ENCODE measurements around the gene SSRP1.

Gene SSRP1

DNA sequence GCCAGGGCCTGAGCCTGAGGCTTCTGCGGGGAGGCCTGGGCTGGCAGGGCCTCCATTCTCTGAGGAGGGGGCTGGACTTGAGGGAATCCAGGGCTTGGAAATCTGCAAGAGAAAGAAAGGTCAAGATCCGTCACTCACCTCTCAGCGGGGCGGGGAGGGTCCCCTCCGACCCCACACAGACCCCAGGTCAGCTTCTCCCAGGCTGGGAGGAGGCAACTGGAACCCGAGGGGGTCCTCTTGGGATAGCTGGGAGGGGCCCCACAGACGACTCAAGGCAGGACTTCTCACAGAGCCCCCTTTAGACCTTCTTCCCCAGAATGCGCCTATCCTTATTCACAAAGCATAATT, 21.9 kb downstream of the SSRP1 start:
- no peak for DNase-seq

DNA sequence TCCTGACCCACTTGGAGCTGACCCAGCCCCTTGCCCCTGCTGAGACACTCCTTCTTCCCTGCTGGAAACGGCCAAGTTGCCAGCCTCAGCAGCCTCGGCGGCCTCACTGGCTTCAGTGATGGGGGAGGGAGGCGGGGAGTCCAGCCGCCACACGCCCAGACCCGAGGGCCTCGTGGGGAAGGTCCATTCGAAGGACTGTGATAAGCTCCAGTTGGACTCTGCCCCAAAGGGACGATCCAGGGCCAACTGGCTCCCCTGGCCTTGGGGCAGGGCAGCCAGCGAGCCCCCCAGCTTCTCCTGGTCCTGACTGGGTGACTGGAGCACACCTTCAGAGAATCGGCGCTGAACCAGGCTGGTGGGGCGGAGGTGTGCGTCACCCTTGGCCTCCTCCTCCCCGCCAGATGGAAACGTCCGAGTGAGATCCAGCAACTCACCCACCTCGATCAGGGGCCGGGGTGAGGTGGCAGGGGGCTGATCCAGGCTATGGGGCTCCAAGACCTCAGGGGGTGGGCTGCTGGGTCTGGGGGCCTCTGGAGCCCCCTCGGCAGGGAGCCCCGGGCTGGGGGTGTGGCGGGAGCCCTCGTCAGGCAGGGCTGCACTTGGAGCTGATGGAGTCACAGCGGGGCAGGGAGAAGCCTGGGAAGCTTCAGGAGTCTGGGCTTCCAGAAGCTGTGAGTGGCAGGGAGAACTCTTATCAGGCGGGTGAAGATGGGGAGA, 22.5 kb downstream of the SSRP1 start:
- DNase-seq = no peak

DNA sequence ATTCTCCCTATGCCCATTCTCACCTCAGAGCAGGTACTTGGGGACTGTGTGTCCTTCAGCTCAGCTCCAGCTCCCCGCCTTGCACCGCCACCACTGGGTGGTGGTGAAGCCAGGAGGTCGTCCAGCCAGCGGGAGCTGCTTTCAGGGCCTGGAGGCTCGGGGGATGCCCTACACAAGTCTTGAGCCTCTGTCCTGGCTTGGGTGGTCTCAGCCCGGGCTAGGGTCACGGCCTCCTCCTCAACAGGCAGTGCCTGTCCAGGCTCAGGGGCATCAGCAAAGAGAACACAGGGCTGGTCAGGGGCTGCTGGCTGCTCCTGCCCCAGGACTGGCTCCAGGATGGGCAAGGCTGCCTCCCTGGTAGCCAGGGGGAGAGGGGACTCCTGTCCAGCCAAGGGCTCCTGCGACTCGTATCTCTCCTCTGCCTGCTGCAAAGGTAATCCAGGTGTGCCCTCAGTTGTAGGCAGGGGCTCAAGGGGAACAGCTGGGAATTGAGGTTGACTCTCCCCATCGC, 23.1 kb downstream of the SSRP1 start:
- DNase-seq = no peak

DNA sequence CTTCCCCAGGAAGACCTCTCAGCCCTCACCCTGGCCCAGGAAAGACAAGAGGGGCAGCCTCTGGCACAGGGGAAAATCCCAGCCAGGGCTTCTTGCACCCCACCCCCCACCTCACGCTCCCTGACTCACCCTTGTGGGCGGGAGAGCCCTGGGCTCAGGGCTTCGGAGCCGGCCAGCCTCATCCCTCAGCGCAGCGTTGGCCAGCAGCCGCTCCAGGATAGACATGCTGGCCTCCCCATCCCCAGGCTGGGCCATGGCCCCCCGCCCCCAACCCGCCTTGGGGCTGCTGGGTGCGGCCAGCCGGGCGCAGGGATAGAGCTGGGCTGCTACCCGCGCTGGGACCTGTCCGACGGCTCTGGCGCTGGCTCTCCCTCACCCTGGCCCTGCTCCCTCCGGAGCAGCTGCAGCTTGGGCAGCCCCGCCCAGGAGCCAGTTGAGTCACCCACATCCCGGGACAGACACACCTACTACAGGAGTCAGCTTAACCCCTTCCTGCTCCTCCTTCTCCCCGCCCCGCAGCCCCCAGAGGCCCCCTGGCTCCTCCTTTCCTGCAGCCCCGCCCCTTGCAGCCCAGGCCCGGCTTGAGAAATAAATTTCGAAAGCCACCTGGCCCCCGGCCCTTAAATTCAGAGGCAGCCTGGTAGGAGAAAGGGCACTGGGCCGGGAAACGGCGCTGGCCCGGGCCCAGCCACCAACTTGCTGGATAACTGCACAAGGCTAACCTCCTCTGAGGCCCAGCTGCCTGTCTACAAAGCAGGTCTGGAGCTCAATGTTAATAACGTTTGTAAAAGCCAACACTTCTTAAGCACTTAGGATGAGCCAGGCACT, 24.4 kb downstream of the SSRP1 start:
- DNase-seq = peak; percentile 65

DNA sequence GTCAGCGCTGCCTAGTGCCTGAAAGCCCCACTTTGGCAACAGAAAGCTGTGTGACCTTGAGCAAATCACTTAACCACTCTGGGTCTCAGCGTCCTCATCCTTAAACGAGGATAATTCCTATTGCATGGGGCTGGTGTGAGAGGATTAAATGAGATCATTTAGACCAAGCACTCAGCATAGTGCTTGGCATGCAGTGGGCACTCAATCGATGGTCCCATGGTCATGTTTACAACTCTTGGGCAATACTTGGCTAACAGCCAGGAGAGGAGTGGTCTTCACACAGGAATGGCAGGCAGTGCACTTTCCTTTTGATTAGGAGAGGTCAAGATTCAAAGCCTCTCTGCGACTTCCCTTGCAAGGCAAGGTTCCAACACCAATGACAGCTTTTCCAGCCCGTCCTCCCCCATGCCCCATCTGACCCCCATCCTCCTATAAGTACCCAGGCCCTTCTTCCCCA, 25.0 kb downstream of the SSRP1 start:
- no peak for DNase-seq

DNA sequence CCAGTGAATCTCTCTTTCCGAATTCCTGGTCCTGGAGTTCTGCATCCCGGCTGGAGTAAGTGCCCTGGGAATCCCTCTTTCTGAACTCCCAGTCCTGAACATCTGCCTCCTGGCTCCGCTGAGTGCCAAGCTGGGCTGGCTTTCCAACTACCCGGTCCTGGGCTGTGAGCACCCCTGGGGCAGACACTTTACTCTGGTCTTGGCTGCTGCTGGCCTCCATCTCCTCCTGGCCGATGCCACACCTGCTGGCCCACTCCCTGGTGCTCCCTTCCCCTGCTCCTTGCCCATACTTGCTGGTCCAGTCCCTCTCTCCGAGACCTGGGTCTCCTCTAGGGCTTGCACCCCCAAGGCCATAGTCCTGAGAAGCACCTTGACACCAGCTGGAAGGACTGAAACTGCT, 25.6 kb downstream of the SSRP1 start:
- no peak for DNase-seq

DNA sequence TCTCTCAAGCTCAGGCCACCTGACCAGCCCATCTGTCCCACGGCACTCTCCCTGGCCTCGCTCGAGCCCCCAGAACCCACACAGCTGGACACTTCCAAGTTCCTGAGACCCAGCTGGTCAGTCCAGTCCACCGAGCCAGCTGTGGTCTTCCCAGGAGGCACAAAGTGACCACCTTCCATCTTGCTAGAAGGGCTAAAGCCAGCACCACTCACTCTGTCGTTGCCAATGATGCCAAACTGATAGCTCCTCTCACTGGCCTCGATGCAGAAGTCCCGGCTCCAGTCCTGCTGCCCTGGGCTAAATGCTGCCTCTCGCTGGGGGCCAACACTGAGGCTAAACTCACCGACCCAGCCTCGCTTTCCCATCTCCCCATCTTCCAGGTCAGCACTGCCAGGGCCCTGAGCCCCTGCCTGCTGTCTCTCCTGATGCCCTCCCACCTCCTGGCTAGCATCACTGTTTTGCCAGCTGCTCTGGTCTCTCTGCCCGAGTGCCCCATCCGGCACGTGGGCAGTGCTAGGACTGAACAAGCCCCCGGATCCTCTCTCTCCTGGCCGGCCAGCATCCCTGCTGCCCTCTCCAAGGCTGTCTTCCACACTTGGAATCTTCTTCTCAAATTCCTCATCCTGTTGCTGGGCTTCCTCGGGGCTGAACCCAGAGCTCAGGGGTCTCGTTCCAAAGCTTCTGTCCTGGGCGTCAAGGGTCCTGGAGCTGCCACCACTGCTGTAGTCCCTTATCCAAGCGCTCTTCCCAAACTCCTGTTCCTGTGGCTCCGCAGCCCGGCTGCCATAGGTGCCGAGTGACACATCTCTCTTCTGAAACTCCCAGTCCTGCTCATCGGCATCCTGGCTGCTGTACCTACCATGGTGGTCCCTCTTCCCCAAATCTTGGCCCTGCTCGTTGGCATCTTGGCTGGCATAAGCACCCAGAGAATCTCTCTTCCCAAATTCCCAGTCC, 26.3 kb downstream of the SSRP1 start:
- DNase-seq = no peak

DNA sequence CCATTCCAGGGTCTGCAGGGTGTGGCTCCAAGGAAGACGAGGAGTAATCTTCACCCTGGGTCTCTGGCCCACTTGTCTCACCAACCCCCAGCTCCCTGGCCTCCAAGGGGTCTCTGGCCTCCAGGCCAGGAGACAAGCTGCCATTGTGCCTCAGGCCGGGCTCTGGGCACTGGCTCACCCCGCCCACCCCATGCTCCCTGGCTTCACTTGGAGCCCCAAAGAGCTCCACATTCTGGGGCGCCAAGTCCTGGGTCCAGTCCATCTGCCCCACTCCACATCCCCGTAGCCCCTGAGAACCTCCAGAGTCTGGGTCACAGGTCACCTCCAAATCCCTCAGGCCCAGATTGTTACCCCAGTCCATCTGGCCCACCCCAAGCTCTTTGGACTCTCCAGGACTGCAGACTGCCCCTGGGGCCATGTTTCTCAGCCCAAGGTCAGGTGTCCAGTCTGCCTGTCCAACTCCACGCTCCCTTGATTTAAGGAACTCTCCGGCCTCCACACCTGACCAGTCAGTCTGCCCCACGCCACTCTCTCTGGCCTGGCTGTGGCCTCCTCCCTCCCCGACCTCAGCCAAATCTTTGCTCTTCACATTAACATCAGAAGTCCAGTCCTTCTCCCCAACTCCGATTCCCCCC, 27.1 kb downstream of the SSRP1 start:
- no peak for DNase-seq

DNA sequence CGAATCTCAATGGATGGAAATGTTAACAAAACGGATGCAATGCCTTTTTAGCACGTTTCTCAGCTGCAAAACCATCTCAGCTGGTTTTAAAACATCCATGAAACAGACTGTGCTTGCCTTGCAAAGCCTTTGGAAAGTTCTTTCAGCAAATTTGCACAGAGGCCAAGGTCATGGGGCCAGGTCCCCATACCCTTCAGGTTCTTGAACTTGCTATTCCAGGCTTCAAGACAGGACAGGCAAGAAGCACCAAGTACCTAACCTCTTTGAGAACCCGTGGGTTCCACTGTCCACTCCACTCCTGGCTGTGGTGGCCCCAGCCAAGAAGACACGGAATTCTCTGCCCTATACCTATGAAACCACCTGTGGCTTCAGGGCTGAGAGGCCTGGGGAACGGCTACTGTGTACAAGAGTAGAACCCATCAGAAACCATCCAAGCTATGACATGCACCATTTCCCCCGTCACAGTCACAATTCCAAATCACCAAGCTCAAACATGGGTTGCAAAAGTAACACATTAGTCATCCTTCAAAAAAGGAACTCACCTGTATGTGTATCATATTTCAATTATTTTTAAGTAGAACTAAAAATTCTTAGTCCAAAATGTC, 27.9 kb downstream of the SSRP1 start:
- no peak for DNase-seq

DNA sequence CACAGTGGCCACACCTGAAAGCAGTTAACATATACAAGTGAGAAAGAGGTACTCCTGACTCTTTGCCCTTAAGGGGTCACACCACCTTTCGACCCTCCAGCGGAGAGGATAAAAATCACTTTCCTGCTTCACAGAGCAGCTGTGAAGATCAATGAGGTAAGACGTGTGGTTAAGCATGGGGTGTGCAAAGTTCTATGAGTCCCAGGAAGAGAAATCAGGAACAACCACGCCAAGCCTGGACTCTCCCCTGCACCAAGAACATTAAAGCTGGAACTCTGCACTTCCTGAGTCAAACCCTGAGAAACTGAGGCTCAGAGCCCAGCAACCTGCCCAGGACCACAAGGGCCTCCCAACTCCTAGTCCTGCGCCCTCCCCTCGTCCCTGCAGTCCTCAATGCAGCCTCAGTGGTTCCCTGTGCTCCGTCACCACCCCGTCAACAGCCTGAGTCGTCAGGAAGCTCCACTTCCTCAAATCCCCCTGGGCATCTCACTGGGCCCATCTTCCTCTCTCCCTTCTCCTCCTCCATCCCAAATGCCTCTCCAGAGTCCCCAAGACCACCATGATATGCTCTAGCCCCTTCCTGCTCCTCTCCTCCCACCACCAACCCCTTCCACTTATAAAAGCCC, 28.6 kb downstream of the SSRP1 start:
- DNase-seq = no peak

DNA sequence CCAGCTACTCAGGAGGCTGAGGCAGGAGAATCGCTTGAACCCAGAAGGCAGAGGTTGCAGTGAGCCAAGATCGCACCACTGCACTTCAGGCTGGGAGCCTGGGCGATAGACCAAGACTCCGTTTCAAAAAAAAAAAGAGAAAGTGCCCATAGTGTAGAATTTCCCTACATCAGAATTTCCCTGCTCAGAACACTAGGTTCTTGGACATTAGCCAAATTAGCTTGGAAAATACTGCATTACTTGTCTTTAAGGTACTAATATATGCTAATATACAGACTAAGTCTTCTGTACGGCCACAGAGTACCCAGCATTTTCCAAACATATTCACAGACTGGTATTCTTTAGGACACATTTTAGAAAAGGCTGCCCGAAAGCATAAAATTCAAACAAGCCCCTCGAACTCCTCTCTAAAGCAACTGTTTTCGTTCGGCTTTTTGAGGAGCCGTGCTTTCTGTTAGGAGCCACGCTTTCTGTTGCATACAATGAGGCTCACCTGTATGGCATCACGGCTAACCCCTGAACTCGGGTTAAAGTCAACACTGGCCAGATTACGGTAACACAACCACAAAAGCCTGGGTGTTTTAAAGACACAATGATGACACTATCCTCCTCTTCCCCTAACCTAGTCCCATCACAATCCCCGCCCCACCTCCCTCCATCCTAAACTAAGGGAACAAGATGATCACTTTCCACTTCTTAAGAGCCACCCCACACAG, 29.4 kb downstream of the SSRP1 start:
- no peak for DNase-seq

DNA sequence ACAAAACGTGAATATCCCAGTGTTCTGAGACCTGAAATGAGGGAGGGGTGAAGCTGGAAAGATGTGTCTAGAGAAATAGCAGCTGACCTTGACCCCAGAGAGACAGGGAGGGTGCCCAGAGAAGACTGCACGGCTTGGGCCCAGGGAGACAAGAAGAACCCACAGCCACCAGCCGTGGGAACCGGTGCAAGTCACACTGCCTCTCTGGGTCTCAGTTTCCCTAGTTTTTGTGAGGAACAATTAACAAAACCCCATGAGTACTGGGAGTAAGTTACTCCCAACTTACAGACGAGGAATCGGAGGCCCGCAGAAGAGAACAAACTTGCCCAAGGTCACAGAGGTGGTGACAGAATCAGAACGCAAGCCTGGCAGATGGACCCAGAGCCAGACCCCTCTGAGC, 30.2 kb downstream of the SSRP1 start:
- no peak for DNase-seq

DNA sequence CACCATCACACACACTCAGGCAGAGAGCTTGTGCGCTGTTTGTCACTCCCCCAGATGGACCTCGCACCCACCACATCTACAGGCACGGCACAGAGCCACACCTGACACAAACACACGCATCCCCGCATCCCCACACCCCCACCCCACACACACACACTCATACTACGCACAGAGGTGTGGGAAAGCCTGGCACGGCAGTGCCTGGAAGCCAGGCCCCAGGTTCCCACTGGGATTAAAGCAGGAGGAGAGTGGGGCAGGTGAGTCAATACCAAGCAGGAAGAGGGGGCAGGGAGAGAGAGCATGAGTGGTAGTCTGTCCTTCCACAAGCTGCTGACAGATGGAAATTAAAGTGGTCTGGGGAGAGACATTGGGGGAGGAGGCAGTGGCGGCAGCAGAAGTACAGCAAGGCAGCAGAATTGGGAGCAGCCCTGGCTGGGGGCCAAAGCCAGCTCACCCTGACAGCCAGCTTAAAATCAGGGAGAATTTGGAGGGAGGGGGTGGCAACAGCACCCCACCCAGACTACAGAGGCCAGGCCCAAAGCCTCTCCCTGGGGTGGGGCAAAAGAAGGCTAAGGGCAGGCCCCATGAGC, 31.6 kb downstream of the SSRP1 start:
- DNase-seq = no peak

DNA sequence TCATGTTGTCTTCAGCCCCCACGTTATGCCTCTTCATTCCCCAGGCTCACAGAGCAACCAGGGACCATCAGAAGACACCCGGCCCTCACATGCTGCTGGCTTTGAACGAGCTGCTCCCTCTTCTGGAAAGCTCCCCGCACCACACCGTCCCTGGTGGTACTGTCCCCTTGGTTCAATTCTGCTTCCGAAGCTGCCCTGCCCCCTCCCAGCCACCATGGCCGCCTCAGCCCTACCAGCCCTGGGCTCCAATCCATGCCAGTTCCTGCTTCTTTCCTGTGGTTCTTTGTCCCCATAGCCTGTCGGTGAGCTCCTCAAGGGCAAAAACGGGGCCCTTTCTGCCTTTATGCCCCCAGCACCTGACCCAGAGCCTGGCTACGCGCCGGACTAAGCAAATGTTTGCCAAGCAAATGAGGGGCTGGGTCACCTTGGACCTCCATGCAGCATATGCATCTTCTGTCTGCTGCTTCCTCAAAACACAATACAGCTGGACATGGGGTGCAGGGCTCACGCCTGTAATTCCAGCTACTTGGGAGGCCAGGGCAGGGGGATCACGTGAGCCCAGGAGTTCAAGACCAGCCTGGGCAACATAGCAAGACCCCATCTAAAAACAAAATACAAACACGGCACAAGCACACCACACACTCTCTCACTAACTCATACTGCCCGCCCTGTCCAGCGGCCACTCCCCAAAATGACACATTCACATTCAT, 32.3 kb downstream of the SSRP1 start:
- no peak for DNase-seq

DNA sequence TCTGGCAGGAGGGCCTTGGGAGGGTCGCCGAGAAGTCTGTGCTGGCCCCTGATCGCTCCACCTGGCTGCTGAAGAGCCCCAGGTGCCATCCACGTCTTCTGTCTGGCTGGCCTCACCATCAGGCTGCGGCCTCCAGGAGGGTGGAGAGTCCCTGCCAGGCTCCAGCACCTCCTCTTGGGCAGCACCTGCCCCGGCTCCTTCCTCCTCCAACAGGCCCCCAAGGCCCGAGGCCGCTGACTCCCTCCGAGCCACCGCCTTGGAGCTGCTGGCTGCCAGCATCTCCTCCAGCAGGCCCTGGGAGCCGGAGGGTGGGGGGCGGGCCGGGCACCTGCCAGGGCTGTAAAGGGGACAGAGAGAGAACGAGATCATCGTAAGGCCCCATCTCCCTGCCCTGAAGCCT, 33.2 kb downstream of the SSRP1 start:
- no peak for DNase-seq

DNA sequence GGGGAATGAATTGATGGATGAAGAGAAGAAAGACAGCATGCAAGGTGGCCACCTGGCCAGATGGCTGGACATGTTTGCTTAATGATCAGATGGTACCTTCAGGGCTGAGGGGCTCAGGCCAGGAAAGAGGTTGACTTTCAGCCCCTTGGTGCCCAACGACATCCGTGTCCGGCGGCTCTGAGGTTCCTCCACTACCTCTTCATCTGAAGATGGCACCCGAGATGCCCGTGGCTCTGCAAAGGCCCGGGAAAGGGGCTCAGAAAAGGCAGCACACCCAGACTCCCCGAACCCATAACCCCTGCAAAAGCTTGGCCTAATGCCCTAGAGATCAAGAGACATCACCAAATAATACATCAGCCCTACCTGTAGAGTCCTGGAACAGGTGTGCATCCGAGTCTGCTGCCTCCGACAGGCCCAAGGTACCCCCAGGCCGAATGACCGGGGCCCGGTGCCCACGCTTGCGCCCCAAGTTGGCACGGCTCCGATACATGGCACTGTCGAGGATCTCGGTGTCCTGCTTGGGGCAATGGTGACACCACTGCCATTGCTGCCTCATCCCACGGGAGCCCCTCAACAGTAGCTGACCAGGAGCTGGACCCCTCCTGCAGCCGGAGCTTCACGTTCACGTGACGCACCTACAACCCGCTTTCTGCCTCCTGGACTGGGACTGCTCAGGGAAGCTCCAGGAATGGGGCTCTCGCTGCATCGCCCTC, 33.8 kb downstream of the SSRP1 start:
- DNase-seq = no peak

DNA sequence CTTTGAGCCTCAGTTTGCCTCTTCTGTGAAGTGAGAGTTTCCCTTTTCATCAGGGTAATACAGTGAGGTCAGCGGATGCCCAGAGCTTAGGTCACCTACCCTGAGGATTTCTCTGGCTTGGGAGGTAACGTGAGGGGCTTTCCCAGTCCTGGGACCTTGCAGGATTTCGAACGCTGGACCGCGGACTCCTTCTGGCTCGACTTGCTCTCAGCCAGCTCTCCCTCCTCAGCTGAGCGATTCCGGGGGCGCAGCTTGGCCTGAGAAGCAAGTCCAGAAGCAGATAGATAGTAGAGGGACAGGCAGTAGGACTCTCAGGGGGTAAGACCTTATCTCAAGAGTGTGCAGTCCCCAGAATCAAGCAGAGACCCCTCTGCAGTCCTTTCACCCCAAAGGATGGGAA, 34.9 kb downstream of the SSRP1 start:
- no peak for DNase-seq

DNA sequence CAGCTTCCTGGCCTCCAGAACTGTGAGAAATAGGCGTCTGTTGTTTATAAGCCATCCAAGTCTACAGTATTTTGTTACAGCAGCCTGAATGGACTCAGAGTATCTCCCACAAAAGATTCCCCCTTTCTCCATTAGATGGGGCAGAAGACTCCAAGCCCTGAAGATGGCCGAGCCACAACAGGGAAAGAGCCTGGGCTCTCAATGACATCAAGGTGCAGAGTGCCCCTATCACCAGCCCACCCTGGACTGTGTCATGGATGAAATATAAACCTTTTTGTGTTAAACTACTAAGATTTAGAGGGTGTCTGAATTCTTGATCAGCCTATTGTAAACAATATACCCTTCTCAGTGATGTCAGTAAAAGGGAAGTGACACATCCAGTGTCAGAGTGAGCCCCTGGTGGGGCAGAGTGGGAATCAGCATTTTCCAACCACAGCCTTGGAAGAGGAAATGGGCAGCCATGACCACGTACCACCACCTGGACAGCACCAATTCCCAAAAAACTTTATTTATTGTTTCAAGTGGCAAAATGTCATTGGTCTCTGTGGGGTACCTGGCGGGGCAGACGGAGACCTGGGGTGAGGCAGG, 36.4 kb downstream of the SSRP1 start:
- no peak for DNase-seq

DNA sequence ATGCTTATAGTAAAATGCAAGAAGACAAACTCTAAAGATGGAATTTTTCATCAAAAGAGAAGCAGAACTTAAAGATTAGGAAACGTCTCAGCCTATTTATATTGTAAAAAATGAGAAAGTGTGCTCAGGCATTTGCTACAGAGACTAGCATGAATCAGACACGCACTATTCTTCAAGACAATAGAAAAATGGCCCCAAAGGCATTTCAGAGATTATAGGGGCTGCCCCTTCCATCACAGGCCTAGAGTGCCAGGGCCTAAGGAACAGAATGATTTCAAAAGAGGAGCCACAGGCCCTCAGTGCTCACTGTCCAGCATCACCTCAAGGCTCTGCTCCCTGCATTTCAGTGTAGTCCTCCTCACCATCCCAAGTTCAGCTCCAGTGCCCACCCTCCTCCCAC, 38.5 kb downstream of the SSRP1 start:
- no peak for DNase-seq

Measured in GDM1 (cell line).